Erythroblast (primary cell): ENCODE data around the gene LRP1B.

Experiments used
- GATA1 ChIP-seq: IDR thresholded peaks from 2 replicates; pipeline ENCODE4 v1.6.1; 2011; ENCODE audit warnings: low read depth, mild to moderate bottlenecking, control low read depth, low read length, moderate library complexity
- POLR2A ChIP-seq: IDR thresholded peaks from 2 replicates; pipeline ENCODE4 v1.6.1; 2011; ENCODE audit warnings: mild to moderate bottlenecking, low read length

GRCh38 chr2:141348481-141348880 is 782.3 kb downstream of the LRP1B start:
- TF ChIP-seq GATA1, result no peak
- no peak for TF ChIP-seq POLR2A
